ENCODE measurements around the gene FAM13C.

DNA sequence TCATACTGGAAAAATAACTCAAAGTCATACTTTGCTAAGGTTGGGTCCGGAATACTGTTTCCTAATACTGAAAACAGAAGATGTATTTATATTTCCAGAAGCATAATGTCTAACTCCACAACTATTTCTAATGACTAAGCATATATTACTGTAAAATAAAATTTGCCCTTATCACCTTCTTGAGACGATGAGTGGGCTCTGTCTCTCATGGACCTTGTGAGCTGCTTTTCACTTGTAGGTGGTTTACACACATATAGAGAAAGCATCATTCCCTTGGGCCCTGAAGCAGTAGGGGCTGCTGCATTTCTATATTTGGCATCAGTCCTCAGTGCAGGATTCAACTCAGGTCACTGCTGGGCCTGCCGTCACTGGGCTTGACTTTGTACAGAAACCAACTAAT is 10.7 kb upstream of the FAM13C start:
- no peak for TF ChIP-seq POLR2AphosphoS5 (IDR thresholded peaks at IDR 0.05; ENCODE audit: insufficient read depth in 1 of 2, low read depth in 1 of 2)
- TF ChIP-seq, protein P1, sequence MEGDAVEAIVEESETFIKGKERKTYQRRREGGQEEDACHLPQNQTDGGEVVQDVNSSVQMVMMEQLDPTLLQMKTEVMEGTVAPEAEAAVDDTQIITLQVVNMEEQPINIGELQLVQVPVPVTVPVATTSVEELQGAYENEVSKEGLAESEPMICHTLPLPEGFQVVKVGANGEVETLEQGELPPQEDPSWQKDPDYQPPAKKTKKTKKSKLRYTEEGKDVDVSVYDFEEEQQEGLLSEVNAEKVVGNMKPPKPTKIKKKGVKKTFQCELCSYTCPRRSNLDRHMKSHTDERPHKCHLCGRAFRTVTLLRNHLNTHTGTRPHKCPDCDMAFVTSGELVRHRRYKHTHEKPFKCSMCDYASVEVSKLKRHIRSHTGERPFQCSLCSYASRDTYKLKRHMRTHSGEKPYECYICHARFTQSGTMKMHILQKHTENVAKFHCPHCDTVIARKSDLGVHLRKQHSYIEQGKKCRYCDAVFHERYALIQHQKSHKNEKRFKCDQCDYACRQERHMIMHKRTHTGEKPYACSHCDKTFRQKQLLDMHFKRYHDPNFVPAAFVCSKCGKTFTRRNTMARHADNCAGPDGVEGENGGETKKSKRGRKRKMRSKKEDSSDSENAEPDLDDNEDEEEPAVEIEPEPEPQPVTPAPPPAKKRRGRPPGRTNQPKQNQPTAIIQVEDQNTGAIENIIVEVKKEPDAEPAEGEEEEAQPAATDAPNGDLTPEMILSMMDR (IDR thresholded peaks at IDR 0.05), result no peak
- no peak for TF ChIP-seq POLR2A (IDR thresholded peaks at IDR 0.05)

Measured in vagina (tissue), 2 donors.